ENCODE results near the gene KBTBD2.
"Not testable (repeated sequence)": the region's sequence is repeated elsewhere in the genome, so short reads cannot be mapped to it uniquely, and the experiment has no call there.

The KBTBD2 gene

DNA sequence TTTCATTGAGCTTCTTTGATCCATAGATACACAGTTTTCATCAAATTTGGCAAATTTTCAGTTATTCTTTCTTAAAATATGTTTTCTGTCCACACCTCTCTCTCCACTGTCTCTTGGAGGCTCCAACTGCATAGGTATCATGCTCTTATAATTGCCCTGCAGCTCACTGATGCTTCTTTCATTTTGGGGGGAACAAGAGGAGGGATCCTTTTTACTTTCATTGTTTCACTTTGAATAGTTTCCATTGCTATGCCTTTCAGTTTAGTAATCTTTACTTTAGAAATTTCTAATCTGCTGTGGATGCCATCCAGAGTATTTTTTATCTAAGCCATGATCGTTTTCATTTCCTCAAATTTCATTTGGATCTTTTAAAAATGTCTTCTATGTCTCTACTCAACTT, 32.9 kb downstream of the KBTBD2 start:
- DNase-seq (ENCODE audit: insufficient read length, low spot score) (no peak), FAIRE-seq (no peak)

DNA sequence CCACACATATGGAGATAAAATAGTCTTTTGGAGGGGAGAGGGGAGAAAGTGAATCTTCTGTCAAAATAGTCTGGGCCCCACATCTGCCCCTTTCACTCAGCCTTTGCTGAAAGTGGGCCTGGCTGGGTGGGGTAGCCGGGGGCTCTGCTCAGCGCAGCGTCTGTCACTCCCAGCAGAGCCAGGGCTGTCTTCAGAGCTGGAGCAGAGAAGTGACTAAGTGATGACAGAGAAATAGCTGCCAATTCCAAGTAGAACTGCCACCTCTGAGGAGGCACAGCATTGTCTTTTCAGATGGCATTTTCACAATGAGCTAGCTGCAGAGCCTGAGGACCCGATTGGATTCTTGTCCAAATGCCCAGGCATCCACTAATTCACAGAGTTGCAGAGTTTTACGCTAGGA, 34.5 kb downstream of the KBTBD2 start:
- not testable (repeated sequence) for FAIRE-seq; DNase-seq (ENCODE audit: insufficient read length, low spot score)

DNA sequence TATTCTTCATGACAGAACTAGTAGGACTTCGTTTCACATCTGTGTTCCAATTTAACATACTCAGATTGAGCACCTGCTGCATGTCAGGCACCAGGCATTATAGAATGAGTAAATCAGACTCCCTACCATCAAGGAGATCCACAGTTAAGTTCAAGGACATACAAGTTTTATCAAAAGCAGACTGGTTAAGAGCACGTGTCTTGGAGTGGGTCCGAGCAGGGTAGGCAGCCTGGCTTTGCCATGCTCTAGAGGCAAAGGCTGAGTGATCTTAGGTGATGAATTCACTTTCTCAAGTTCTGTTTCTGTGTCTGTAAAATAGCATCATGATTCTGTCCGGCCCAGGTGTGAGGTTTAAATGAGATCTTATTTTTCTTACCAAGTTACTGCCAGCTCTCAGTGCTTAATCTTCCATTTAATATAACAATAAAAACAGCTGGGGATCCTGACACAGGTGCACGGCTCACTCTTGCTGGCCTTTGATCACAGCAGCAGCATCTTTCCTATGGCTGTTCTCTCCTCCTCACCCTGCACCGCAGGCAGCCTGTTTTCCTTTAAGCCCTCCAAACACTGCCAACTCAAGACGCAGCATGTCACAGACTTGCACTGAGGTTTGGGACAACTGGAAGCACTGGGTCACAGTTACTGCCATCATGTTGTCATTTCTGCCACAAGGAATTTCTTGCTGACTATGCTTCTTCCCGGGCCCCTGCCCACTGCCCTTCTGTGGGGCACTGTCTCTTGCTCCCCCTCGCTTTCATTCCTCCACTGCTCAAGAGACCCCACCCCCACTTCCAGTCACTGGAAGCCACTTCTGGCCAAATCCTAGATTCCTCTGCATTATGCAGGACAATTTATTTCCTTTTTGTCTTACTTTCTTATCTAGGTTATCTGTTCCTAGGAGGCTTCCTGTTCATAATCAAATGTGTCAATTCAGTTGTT, 35.5 kb downstream of the KBTBD2 start:
- DNase-seq (ENCODE audit: insufficient read length, low spot score); FAIRE-seq: not testable (repeated sequence)

DNA sequence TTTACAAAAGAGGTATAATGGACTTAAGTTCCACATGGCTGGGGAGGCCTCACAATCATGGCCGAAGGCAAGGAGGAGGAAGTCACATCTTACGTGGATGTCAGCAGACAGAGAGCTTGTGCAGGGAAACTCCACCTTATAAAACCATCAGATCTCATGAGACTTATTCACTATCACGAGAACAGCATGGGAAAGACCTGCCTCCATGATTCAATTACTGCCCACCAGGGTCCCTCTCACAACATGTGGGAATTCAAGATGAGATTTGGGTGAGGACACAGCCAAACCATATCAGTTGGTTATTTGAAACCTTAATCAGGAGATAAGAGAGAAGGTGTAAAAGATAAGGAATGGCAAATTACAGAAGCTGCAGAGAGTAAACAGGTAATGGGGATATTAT, 40.9 kb downstream of the KBTBD2 start:
- FAIRE-seq; DNase-seq (ENCODE audit: insufficient read length, low spot score): not testable (repeated sequence)

DNA sequence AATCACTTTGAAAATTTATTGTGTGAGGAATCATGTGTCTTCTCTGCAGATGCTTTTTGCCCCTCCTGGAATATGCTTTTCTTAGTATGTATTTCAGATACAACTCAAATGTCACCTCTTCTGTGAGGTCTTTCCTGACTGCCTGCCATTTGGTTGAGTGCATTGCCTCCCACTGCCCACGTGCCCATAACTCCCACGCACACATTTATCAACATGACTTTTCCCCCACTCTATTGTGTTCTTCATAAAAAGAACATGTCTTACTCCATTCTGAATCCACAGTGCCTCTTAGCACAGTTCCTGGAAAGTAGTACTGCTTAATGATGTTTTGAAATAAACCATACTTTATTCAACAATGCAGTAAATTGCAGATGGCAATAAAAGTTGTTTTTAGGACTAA, 42.9 kb downstream of the KBTBD2 start:
- not testable (repeated sequence) for DNase-seq (ENCODE audit: insufficient read length, low spot score); FAIRE-seq

DNA sequence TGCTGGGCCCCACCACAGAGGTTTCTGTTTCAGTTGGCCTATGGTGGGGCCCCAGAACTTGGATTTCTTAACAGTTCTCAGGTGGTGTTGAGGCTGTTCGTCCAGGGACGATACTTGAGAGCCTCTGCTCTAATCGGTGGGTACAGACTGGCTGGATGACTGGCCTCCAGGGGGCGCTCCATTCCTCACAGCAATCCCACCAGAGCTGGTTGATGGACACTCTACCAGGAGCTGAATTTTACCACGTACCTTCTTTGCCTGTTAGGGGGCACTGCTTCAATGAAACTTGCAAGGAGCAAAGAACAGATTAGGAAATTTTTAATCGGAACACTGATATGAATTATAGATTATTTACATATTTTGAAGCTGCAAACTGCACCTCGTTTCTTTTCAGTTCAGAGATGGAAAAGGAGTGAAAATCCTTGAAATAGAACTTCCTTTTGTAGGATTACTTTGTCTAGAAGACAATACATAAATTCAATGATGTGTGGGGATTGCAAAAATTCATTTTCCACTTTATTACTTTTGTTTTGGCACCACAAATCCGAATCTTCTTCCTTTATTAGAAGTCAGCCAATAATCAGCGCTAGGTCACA, 44.8 kb downstream of the KBTBD2 start:
- DNase-seq (ENCODE audit: insufficient read length, low spot score): peak; percentile 44
- FAIRE-seq: peak; percentile 83

DNA sequence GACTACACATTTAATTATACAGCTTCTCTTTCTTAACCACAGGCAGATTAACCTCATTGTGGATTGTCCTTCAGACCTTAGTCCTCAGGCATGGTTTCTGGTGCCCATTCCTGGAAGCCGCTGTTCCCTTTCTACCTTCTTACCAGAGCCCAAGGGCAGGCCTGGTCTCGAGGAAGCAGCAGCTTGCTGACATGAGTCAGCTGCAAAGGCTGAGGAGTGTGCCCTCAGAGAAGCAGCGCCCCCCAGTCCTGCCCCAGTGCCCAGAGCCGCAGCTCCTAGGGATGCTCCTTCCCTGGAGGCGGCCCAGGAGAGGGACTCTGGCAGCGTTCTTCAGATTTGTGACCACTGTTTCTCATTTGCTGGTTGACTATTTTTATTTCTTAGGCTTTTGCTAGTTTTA, 46.8 kb downstream of the KBTBD2 start:
- FAIRE-seq; DNase-seq (ENCODE audit: insufficient read length, low spot score): not testable (repeated sequence)

DNA sequence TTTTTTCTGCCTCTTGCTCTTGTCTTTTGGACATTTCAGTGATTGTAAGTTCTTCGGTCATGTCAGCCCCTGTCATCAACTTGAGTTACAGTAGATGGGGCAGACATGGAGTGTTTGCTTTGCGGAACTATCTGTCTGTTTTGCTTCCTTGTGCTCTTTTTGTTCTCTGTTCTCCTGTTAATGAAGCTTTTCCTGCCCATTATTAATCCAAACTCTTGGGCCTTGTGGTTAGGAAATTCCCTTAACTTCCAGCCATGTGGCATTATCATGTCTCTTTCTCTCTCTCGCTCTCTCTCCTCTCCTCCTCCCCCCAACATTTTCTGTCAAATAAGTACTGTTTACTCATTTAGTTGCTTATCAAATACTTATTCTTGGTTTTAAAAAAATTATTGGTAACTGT, 47.8 kb downstream of the KBTBD2 start:
- DNase-seq (ENCODE audit: insufficient read length, low spot score); FAIRE-seq: not testable (repeated sequence)

DNA sequence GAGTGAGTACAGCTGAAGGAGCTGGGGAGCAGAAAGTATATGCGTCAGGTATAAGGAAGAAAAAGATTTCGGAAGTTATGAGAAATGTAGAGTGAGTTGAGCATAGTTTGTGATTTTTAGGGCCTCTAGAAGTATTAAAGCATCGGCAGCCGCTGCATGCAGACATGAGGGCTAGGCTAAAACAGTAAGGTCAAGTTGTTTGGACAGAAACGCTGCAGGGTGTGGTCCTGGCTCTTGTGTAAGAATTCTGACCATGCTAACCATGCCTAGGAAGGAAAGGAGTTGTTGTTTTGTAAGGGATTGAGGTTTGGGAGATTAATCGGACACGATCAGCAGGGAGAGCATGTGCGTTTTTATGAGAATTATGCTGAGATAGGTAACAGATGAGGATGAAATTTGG, 51.7 kb downstream of the KBTBD2 start:
- not testable (repeated sequence) for FAIRE-seq; DNase-seq (ENCODE audit: insufficient read length, low spot score)

DNA sequence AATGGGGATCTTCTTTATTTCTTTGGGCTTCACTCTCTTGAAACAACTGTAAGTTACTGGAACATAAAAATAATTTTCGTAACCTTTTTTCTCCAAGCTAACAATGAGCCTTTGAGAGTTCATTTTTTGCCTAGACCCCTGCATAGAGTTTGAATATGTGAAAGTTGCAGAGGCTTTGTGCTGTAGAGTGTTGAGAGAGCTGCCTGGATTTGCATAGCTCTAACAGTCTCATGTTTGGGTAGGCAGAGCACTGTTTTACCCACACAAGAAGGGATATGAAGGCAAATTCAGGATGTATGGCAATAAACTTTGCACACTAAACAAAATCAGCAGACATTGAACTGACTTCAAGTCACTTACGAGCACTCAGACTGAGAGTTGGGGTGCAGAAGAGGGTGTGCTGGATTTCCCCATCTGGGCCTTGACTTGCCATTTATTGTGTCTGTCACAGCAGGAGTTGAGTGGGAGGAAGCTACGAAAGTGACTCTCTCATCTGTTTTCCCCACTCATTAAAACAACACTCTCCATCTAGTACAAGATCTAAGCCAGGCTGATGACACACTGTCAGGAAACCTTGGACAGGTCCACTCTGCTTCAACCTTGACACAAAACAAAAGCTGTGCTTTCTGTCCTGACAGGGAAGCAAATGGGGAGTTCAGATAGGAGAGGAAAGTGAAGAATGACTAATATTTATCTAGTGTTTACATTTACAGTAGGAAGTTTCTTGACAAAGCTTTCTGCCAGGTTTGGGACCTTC, 62.4 kb downstream of the KBTBD2 start:
- peak; percentile 14 for FAIRE-seq

More for the DNA sequence above, 62.4 kb downstream of the KBTBD2 start:
- DNase-seq (ENCODE audit: insufficient read length, low spot score): not testable (repeated sequence)

All from GM19239 (cell line).